NCI-H345 treated with DMSO at 0.1 percent for 48 hours (cell line): ENCODE measurements around the gene TP53RK.

Experiments used
- DNase-seq: peaks from one replicate; lab custom pipeline; 2025; ENCODE audit not compliant: unreplicated experiment; lab: John Stamatoyannopoulos, UW

The TP53RK gene

GRCh38 chr20:46708172-46708860 lies 19.1 kb upstream of the TP53RK start:
- DNase-seq, result no peak

- DNase-seq, result no peak
These were observed 17.0 kb upstream of the TP53RK start for GRCh38 chr20:46706242-46706641.

DNA sequence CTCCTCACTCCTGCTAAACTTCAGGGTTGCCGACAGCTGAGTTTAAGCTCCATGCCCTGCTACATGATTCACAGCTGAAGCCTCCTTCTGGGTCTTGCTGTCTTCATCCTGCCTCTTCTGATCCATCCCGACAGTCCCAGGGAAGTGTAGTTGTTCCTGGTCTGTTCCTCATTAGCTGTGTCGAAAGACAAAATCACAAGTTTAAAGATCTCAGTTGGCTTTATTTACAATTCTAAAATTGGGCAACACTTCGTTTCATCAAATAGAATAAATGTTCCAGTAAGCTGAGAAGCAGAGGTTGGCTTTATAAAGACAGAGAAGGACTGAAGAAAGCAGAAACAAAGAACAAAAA lies 16.1 kb upstream of the TP53RK start:
- DNase-seq, result no peak

DNA sequence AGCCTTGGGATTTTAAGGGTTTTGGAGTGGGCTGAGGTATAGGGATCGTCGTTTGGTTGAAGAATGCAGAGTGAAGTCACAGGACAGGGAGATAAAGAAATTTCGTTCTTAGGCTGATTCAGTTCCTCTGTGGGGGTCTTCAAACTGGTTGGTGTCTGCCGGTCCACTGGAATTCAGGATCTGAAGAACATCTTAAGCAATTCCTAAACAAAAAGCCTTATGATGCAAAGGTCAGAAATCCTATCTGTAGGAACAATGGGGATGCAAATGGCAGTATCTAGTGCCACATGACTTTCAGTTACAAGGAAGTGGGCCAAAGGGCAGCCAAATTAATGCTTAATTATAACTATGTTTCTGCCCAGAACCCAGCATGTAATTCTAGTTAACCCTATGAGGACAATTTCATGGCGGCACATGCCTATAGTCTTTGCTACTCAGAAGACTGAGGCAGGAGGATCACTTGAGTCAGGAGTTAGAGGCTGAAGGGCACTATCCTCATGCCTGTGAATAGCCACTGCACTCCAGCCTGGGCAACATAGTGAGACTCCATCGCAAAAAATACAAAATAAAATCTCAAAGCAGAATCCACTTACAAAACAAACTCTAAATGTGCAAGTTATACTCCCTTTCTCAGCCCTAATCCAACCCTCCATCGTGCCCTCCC lies 15.6 kb upstream of the TP53RK start:
- no peak for DNase-seq

DNA sequence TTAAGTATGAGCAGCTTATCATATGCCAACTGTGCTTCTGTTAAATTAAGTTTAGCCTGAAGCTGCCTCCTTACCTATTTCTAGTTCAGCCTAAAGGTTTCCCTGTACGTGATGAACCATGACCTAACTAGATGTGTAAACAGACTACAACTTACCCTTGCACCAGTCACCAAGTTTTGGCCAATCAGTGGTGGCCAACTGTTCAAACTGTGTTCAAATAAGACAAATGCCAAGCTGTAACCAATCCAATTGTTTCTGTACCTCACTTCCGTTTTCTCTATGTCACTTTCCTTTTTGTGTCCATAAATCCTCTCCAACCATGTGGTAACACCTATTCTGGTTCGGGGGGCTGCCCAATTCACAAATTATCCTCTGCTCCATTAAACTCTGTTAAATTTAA lies 14.2 kb upstream of the TP53RK start:
- no peak for DNase-seq

DNA sequence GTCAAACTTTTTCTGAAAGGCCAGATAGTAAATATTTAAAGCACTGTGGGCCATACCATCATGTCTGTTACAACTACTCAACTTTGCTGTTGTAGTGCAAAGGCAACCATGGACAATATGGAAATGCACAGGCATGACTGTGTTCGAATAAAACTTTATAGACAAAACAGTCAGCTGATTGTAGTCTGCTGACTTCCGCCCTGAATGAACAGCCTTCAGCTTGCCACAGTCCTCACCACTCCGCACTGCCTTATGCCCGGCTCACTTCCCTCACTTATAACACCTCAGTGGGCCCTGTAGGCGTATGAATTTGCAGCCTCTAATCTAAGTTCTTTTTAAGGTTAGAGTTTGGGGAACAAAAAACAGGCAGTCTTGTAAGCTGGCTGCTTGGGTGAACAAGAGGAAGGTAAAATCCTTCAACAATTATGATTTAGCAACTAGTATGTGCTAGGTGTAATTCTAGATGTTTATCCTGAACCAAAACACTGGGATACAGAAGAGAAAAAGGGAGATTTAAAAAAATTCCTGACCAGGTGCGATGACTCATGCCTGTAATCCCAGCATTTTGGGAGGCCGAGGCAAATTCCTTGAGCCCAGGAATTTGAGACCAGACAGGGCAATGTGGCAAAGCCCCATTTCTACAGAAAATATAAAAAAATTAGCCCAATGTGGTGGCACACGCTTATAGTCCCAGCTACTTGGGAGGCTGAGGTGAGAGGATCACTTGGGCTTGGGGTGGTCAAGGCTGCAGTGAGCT lies 13.4 kb upstream of the TP53RK start:
- no peak for DNase-seq

GRCh38 chr20:46701986-46702385 lies 12.7 kb upstream of the TP53RK start:
- DNase-seq, result no peak

DNA sequence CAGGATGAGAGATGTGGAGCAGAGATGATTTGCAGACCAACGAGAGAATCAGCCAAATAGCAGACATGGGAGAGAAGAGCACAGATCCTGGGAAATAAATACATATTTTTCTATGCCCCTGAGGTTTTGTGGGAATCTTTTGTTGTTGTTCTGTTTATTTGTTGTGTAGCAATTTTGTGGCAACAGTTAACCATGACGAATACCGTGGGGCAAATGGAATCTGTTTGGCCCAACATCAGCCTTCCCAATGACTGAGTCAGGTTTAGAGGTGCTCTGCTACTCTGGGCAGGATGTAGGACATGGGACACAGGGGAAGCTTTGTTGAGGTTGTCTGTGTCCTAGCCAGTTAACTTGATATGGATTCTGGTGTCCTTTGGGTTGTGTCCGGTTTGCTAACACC lies 12.3 kb upstream of the TP53RK start:
- no peak for DNase-seq

- no peak for DNase-seq
These were observed 11.8 kb upstream of the TP53RK start for GRCh38 chr20:46701057-46701456.

DNA sequence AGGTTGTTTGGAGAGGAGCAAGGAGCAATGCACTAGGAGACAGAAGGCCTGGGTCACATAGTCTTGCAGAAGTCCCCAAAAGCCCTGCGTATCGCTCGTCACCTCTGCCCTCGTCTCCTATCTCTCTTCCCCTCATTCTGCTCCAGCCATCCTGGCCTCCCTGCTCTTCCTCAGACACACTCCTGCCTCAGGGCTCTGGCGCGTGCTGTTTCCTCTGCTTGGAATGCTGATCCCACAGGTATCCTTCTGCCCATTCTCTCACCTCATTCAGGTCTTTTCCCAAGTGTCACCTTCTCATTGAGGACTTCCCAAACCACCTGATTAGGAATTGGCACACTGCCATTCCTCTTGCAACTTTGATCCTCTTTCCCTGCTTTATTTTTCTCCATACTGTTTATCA lies 11.2 kb upstream of the TP53RK start:
- DNase-seq, result no peak

DNA sequence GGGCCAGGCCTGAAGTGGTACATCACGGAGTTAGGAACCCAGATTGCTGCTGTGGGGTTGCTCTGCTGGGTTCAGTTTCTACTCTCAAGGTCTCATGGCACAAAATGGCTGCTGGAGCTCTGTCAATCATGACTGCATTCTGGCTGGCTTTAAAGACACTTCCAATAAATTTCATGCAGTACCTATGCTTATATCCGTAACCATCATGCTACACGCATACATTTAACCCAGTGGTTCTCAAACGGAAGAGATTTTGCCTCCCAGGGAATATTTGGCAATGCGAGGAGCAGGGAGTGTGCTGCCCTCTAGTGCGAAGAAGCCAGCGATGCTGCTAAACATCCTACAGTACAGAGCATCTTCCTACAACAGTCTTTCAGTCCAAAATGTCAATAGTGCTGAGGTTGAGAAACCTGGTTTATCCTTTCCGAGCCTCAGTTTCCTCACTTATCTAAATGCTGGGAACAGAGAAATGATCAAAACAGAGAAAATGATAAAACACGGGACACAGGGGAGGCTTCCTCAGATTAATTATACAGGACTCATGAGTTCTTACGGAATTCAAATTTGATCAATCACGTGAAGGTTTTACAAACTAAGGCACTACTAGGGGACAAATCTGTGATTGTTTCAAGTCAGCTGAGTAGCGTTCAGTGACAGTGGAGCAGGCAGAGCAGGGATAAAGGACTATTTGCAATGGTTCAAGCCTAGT lies 10.6 kb upstream of the TP53RK start:
- DNase-seq, result no peak

- no peak for DNase-seq
These were observed 9.5 kb upstream of the TP53RK start for GRCh38 chr20:46698788-46699187.

DNA sequence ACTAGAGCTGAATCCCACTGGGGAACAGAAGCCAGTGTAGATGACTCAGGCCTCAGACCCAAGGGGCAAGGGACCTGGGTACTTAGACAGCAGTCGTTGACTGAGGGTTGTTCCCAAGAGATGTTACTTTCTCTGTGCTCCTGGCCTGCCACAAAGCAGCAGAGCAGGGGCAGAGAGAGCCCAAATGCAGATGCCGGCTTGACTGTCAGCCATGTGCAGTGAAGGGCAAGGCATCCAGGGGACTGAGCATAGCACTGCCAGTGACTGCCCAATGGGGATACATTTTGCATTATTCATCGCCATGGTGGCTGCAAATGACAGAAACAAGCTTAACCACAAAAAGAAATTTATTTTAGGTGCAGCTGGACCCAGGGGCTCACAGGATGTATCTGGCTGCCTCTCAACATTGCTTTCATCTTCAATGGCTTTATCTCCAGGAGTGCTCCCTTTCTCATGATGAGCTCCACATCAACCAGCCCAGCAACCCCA lies 7.6 kb upstream of the TP53RK start:
- no peak for DNase-seq

GRCh38 chr20:46695892-46696291 lies 6.6 kb upstream of the TP53RK start:
- DNase-seq, result no peak

- DNase-seq, result no peak
These were observed 5.2 kb upstream of the TP53RK start for GRCh38 chr20:46694484-46694883.

DNA sequence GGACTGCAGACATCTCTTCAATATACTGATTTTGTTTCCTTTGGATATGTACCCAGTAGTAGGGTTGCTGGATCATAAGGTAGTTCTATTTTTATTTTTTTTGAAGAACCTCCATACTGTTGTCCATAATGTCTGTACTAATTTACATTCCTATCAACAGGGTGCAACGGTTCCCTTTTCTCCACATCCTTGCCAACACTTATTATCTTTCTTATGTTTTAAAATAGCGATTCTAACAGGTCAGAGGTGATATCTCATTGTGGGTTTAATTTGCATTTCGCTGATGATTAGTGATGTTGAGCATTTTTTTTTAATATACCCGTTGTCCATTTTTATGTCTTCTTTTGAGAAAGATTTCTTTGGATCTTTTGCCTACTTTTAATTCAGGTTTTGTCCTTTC lies 2.0 kb upstream of the TP53RK start:
- no peak for DNase-seq

- DNase-seq, result no peak
These were observed 1.2 kb upstream of the TP53RK start for GRCh38 chr20:46690219-46691106.

DNA sequence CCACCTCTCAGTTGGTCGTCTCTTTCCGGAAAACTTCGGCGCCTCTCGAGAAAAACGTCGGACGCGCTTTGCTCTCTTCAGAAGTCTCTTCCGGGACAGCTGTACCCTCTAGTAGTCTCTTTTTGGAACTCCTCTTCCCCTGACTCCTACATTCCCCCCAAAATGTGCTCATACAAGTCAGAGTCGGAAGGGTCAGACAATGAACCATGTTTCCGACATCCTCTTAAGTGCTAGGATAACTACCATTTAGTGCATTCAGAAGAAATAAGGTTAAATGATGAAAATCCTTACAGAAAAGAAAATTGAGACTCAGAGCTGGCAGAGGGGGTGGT lies 476 bp upstream of the TP53RK start:
- no peak for DNase-seq

DNA sequence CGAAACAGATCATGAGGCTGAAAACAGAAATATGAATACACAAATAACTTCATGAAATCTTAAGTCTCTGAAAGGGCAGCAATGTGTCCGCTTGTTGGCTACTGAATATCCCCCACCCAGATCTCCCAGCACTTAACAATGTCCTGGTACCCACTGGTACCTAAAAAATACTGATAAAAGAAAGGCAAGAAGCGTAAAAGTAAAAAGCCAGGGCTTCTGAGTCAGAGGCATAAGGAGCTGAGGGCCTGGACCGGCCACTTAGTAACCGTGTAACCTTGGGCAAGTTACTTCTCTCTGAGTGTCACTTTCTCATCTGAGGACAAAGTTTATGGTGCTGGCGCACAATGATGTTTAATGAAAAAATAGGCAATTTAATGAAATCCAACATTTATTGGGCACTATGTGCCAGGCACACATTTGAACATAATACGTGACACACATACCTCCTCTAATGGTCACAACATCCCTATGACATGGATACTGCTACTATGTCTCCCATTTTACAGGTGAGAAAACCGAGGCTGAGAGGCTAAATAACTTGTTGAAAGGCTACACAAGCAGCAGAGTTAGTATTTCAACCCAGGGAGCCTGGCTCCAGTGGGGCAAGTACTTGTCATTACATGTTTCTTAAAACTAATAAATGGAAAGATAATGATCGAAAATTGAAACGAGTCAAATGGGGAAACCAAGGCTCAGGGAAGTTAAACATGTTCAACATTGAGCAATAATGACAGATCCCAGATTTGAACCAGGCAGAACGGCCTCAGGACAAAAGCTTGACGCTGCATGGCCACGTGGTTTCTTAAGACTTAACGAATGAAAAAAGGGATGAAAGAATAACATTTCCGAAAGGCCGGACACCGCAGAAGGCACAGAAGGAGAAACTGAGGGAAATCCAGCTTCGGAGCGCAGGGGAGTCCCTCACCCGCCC lies 828 bp downstream of the TP53RK start:
- no peak for DNase-seq
